Measurements from ENCODE around the gene FZD4.
"Not testable (repeated sequence)": the region's sequence is repeated elsewhere in the genome, so short reads cannot be mapped to it uniquely, and the experiment has no call there.

Gene FZD4

GRCh38 chr11:86955361-86956120, at the start of gene FZD4:
Gene FZD4, minus strand, starts transcription at chr11:86955395. Its CDS starts 310 bp downstream, at chr11:86955085.
- DNase-seq = no peak

DNA sequence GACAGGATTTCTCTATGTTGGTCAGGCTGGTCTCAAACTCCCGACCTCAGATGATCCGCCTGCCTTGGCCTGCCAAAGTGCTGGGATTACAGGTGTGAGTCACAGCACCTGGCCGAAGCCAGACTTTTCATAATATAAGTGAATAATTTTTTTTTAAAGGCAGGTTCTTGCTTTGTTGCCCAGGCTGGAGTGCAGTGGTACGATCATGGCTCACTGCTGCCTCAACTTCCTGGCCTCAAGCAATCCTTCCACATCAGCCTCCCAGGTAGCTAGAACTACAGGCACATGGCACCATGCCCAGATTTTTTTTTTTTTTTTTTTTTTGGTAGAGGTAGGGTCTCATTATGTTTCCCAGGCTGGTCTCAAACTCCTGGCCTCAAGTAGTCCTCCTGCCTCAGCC, 49.1 kb upstream of the FZD4 start:
- not testable (repeated sequence) for DNase-seq

GRCh38 chr11:87002918-87003317, 47.7 kb upstream of the FZD4 start:
- DNase-seq = no peak

DNA sequence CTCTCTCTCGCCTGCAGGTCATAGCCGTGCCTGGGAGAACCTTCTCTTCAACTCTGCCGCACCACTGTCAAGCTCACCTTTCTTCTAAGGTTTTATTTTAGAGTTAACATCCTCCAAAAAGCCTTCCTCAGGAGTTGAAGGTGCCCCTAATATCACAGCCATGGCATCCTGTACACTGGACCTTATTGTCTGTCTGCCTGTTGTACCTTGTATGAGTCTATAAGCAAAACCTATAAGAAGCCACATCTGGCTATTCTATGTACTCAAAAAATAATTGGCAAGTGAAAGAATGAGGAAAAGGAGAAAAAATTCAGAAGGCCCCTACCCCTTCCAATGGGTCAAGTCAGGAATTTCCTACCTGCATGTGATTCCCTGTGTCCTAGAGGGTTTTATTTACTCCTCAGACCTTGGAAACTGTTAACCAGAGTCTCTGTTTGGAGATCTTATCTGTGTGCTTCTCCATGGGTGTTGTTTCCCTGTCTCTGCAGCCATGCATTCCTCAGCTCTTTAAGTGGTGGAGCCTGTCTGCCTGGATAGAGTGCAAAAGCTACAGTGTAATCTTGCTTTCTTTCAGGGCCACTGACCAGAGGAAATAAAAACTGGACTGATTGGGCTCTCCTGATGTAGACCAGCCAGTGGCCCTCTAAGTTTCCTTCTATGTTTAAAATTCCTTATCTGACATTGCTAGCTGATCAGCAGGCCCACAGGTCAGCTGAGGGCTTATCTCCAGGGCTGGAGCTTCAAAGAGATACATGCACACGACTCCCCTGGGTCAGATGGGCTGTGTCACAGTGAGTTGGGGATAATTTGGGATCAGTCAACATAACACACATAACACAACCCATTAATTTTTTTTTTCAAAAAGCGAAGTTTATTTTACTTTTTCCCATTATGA, 44.9 kb upstream of the FZD4 start:
- no peak for DNase-seq

DNA sequence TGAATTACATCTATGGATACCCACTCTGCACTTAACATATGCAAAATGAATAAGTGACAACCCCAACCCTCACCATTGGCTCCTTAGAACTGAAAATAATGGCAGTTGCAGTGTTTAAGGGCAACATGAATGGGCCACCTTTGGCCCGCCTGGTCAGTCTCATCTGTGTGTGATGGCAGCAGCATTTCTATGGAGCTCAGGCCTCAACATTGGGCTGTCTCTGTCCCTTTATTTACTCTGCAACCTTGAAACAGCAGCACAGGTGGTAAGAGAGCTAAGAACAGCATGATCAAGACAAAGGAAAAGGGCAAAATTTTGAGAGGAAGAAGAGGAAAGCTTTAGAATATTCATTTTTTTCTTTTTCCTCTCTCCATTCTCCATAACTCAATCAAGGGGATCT, 44.2 kb upstream of the FZD4 start:
- DNase-seq = no peak

- no peak for DNase-seq
Measured at GRCh38 chr11:86996953-86997570, 41.9 kb upstream of the FZD4 start.

- no peak for DNase-seq
Measured at GRCh38 chr11:86993031-86993430, 37.8 kb upstream of the FZD4 start.

DNA sequence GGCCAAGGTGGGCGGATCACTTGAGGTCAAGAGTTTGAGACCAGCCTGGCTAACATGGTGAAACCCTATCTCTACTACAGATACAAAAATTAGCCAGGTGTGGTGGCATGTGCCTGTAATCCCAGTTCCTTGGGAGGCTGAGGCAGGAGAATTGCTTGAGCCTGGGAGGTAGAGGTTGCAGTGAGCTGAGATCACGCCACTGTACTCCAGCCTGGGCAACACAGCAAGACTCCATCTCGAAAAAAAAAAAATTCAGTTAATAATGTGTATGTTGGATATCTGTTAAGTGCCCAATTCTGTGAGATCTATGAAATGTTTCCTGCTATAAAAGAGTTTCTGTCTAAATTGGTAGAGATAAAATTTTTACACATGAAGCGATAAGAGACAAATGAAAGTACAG, 37.1 kb upstream of the FZD4 start:
- not testable (repeated sequence) for DNase-seq

GRCh38 chr11:86991341-86991740, 36.1 kb upstream of the FZD4 start:
- DNase-seq = no peak

GRCh38 chr11:86990515-86990914, 35.3 kb upstream of the FZD4 start:
- DNase-seq = no peak

DNA sequence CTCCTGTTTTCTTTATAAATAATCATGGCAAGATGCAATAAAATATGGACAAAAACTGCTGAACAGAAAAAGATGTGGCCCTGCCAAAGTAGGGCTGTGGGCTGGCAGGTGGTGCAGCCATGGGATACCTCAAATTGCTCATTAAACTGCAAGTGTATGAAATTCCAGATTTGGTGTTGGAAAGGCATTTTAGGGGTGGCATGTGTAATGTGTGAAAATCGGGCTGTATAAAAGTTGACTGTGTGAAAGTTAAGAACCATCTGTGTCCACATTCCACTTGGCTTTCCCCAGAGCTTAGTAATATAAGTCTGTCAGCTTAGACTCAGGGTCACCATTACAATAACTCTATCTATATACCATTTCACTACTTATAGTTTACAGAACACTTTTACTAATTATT, 34.8 kb upstream of the FZD4 start:
- DNase-seq = no peak

GRCh38 chr11:86988351-86988881, 33.2 kb upstream of the FZD4 start:
- DNase-seq = no peak

- no peak for DNase-seq
Measured at GRCh38 chr11:86987679-86988078, 32.5 kb upstream of the FZD4 start.

DNA sequence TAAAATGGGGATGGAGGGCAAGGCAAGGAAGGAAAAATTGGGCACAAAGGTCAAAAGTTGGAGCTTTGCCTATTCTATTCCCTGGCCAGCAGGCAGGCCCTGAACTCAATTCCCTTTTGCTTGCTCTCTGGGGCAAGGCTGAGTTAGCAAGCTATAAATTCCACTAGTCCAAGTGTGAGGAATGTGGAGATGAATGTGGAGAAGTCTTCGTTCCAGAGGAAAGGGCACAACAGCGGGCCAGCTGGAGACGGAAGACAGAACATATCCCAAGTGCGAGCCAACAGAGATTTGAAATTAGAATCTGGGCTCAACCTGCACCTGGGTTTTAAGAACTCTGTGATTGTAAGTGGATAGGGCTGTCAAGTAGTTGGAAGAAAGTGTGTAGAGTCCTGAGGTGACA, 29.5 kb upstream of the FZD4 start:
- DNase-seq = no peak

DNA sequence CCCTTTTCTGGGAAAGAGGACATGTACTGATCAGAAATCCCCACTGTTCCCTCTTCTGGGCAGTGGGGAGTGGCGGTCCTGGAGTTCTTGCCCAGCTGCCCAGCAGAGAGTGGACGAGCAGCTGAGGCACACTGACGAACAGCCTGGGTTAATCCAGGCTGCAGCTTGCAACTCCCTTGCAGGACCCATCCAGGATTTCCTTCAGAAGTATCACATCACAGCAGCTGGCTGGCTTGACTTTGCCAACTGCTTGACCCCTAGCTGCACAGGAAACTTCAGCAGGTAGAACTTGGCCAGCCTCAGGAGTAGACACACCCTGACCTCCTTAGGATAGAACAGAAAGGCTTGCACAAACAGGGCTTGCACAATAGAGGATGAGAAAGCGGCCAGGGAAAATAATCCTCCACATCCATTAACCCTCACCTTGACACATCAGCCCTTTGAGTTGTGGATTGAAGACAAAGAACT, 27.9 kb upstream of the FZD4 start:
- DNase-seq = no peak

- DNase-seq = no peak
Measured at GRCh38 chr11:86981777-86982540, 26.8 kb upstream of the FZD4 start.

- DNase-seq = no peak
Measured at GRCh38 chr11:86980086-86980796, 25.0 kb upstream of the FZD4 start.

DNA sequence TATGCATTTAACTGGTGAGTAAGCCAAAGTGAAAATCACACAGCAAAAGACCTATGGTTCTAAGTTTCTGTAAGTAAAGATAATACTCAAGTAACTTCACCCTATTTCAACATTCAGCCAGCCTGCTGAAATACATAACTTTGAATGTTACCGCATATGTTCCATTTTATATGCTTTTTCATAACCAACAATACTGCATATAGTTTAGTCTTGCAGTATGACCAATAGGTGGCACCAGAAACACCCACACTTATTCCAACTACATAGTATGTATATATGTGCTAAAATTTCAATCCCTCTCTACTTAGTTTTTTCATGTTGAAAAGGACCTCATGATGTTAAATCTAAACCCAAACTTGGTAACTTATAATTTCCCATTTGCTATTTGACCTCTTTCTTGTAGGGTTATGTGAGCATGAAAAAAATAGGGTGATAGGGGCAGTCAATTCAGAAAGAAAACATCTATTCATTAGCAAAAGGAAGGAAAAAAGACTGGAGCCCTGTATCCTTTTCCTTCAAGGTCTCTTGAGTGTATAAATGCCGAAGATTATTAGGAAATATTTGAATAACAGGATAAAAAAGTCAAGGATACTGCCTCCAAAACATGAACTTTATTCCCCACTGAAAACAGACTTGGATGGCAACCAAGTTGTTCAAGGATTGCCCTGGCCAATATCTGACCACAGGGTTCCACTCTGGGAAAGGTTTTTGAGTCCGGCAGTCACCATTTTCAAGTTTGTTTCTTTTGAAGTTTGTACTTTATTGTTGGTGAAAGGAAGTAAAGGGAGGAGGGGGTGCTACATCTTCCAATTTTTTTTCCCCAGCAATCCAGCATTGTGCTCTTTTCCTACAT, 23.8 kb upstream of the FZD4 start:
- DNase-seq = no peak

DNA sequence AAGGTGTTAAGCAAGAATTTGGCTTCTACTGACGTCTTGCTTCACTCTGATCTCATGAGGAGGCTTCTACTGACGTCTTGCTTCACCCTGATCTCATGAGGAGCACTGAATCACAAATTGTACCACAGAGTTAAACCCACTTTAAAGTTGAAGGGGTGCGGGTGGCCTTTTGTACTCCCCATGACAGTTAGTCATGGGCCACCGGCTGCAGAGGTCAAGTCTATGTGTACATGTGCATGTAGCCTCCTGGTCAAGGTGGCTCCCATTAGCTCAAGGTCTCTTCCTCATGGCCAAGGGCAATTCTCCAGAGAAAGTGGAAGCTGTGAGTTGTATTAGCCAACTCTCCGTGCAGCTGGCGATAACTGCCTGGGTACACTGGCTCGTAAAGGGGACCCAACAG, 23.1 kb upstream of the FZD4 start:
- DNase-seq = no peak

DNA sequence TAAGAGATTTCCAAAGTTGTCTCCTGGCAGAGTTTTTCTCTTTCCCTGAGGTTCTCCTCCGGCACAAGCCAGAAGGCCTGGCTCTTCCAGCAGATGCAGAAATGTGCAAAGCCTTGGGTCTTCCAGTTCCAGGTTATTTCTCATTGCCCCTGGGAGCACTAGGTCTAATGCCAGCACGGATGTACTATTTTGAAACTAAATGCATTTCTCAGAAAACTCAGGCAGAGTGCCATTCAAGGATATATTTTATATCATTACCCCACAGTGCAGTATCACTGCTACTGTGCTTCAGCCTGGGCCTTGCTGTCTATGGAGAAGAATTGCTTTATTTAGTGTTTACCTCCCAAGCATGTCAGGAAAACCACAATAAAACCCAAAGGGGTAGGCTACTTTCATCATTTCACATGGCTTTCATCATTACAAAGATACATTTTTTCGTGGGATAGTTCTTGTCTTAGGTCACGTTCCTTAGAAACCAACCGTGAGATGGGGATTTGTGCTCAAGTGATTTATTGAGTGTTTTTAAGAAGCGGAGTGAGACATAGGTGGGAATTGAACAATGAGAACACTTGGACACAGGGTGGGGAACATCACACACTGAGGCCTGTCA, 22.4 kb upstream of the FZD4 start:
- DNase-seq = no peak

All from NCI-H1436 treated with DMSO at 0.1 percent for 48 hours (cell line).